GM19239 (cell line): Measurements from ENCODE around the gene SEMA4A.
"Not testable (repeated sequence)": the region's sequence is repeated elsewhere in the genome, so short reads cannot be mapped to it uniquely, and the experiment has no call there.

Experiments
- DNase-seq: peaks from one replicate; pipeline ENCODE4 v3.0.0; 2011; ENCODE audit warnings: low spot score; ENCODE audit not compliant: insufficient read length
- FAIRE-seq: peaks from 2 replicates; lab custom pipeline; 2011; peaks lifted over from hg19 to GRCh38; lab: Jason Lieb, UNC

The SEMA4A gene

GRCh38 chr1:156190265-156190664 is 36.9 kb downstream of the SEMA4A start:
- DNase-seq, FAIRE-seq: not testable (repeated sequence)

DNA sequence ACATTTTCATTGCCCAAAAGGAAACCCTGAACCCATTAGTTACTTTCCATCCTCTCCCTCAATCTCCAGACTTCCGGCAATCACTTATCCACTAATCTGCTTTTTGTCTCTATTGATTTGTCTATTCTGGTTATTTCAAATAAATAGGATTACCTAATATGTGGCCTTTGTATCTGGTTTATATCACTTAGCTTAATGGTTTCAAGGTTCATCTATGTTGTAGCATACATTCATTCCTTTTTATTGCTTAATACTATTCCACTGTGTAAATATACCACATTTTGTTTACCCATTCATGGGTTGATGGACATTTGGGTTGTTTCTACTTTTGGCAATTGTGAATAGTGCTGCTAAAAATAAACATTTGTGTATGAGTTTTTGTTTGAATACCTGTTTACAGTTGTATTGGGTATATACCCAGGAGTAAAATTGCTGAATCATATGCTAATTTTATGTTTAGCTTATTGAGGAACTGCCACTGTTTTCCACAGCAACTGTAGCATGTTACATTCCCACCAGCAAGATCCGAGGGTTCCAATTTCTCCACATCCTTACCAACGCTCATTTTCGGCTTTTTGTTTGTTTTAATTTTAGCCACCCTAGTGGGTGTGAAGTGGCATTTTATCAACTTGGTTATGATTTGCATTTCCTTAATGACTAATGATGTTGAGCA is 38.0 kb downstream of the SEMA4A start:
- FAIRE-seq = no peak
- no peak for DNase-seq

GRCh38 chr1:156193208-156193487 is 39.8 kb downstream of the SEMA4A start:
- no peak for FAIRE-seq
- no peak for DNase-seq

DNA sequence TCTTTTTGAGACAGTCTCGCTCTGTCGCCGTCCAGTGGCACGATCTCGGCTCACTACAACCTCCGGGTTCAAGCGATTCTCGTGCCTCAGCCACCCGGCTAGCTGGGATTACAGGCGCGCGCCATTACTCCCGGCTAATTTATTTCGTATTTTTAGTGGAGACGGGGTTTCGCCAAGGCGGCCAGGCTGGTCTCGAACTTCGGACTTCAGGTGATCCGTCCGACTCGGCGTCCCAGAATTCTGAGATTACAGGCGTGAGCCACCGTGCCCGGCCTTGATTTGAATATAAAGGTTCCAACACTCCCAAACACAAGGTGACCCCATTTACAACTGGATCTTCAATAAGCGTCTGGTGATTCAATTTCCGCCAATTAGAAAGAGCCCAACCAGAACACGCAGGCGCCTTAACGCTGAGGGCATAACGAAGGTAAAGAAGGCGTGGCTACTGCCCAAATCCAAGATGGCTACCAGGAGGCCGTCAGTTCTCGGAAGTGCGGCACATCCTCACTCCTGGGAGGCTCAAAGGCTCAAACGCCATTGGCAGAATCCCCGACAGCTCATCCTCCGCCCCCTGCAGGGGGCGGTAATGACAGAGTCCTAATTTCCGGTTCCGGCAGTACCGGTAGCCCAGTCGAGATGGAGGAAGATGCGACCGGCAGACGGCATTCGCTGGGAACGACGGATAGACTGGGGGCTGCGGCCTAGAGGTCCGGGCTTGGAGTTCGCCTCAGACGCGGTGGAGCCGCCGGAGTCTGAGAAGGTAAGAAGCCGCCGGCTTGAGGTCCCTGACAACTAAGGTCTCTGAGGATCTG is 40.3 kb downstream of the SEMA4A start, which contains the start of gene SLC25A44:
Gene SLC25A44, plus strand, starts transcription at position 617 of the 812 bp plus-strand sequence. CDS start 5,744 bp downstream, outside the sequence.
- peak; percentile 96 for FAIRE-seq
- peak; percentile 92 for DNase-seq

GRCh38 chr1:156194300-156194652 is 40.9 kb downstream of the SEMA4A start:
- FAIRE-seq (no peak), DNase-seq (no peak)

DNA sequence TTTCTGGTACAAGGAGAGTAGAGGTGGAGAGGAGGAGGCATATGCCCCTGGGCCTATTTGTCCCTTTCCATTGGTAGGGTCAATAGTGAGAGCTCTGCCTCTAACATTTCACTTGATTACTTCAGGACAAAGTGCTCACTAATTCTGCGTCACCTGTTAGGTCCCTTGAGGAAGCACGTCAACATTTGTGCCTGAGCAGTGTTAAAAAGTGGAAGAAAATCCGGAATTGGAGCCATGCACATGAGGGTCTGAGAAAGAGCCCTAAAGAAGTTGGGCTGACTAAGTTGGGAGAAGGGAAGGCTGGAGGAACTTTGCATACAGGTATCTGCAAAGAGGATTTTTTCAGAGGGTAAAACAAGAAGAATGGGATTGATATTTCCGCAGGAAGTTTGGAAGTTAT is 42.5 kb downstream of the SEMA4A start:
- FAIRE-seq (no peak), DNase-seq (no peak)

- FAIRE-seq = no peak
- no peak for DNase-seq
These were observed 43.1 kb downstream of the SEMA4A start for GRCh38 chr1:156196445-156196844.

GRCh38 chr1:156198831-156199349 is 45.5 kb downstream of the SEMA4A start:
- DNase-seq = no peak
- peak; percentile 78 for FAIRE-seq

DNA sequence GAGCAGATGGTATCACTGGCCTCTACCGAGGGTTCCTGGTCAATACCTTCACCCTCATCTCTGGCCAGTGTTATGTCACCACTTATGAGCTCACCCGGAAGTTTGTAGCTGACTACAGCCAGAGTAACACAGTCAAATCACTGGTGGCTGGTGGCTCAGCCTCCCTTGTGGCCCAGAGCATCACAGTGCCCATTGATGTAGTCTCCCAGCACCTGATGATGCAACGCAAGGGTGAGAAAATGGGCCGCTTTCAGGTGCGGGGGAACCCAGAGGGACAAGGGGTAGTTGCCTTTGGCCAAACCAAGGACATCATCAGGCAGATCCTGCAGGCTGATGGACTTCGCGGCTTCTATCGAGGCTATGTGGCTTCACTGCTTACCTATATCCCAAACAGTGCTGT is 46.7 kb downstream of the SEMA4A start:
- FAIRE-seq (no peak), DNase-seq (no peak)

- no peak for FAIRE-seq
- no peak for DNase-seq
These were observed 49.9 kb downstream of the SEMA4A start for GRCh38 chr1:156203331-156203730.

- FAIRE-seq (no peak), DNase-seq (no peak)
These were observed 51.3 kb downstream of the SEMA4A start for GRCh38 chr1:156204686-156205085.

GRCh38 chr1:156211243-156211642 is 57.9 kb downstream of the SEMA4A start:
- FAIRE-seq (no peak), DNase-seq (no peak)

DNA sequence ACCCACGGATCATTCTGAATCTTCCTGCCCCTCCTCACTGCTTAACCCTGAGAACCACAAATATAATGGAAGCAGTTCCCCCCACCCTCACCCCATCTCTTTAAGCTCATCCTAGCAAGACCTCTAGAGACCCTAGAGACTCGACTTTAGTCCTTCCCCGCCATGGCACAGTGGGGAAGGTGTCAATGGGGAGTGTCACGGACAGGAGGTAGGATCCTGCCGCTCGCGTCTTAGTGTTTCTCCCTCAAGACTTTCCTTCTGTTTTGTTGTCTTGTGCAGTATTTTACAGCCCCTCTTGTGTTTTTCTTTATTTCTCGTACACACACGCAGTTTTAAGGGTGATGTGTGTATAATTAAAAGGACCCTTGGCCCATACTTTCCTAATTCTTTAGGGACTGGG is 58.7 kb downstream of the SEMA4A start:
- no peak for DNase-seq
- no peak for FAIRE-seq

GRCh38 chr1:156212833-156213643 is 59.7 kb downstream of the SEMA4A start, which contains the start of gene PMF1:
PMF1 (plus strand) TSS chr1:156213007; CDS start chr1:156213016, 9 bp downstream.
- FAIRE-seq (peak; percentile 23), DNase-seq (peak; percentile 99)

- DNase-seq (no peak), FAIRE-seq (no peak)
These were observed 60.2 kb downstream of the SEMA4A start for GRCh38 chr1:156213644-156213966.

DNA sequence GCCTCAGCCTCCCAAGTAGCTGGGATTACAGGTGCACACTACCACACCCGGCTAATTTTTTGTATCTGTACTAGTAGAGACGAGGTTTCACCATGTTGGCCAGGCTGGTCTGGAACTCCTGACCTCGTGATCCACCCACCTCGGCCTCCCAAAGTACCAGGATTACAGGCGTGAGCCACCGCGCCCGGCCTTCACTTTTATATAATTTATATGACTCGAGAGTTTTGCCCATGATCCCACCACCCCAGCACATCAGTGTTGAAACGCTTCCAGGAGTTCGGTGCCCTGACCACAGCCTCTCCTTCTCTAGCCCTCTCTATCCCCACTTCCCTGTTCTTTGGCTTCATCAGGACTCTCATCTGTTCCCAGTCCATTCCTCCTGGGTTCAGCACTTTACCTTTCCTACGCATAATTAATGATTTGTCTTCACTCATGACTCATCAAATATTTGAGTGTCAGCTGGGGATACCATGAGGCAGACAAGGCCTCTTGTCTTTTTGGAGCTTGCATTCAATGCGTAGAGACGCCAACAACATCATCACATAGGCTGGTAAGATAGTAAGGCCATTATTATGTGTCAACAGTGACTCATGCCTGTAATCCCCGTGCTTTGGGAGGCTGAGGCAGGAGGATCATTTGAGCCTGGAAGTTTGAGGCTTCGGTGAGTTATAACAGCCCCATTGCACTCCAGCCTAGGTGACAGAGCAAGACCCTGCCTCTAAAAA is 60.8 kb downstream of the SEMA4A start:
- DNase-seq = no peak
- no peak for FAIRE-seq

DNA sequence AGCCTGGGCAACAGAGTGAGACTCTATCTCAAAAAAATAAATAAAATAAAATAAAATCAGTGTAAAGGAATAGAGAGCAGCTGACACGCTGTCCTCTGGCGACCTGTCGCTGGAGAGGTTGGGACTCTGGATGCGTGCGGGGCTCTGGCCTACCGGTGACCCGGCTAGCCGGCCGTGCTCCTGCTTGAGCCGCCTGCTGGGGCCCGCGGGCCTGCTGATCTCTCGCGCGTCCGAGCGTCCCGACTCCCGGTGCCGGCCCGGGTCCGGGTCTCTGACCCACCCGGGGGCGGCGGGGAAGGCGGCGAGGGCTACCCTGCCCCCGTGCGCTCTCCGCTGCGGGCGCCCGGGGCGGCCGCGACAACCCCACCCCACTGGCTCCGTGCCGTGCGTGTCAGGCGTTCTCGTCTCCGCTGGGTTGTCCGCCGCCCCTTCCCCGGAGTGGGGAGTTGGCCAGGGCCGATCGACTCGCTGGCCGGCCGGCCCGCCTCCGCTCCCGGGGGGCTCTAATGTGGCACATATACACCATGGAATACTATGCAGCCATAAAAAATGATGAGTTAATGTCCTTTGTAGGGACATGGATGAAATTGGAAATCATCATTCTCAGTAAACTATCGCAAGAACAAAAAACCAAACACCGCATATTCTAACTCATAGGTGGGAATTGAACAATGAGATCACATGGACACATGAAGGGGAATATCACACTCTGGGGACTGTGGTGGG is 63.1 kb downstream of the SEMA4A start:
- peak; percentile 99 for FAIRE-seq
- not testable (repeated sequence) for DNase-seq

GRCh38 chr1:156217871-156218270 is 64.5 kb downstream of the SEMA4A start:
- no peak for FAIRE-seq

GRCh38 chr1:156220226-156220625 is 66.8 kb downstream of the SEMA4A start:
- DNase-seq = no peak
- no peak for FAIRE-seq

More at GRCh38 chr1:156217871-156218270, 64.5 kb downstream of the SEMA4A start:
- peak; percentile 44 for DNase-seq
